ENCODE data around the gene CLP1.
"Not testable (repeated sequence)": the region's sequence is repeated elsewhere in the genome, so short reads cannot be mapped to it uniquely, and the experiment has no call there.

Gene CLP1

GRCh38 chr11:57667117-57667735 lies 9.7 kb downstream of the CLP1 start:
- peak; percentile 99 for DNase-seq

- peak; percentile 99 for DNase-seq
Observed at GRCh38 chr11:57667736-57668433, 10.3 kb downstream of the CLP1 start, which contains the start of gene ZDHHC5. Gene ZDHHC5 (plus strand): TSS chr11:57668114. CDS start chr11:57673091, 4,977 bp downstream.

GRCh38 chr11:57668434-57668782 lies 10.8 kb downstream of the CLP1 start:
- no peak for DNase-seq

GRCh38 chr11:57674251-57674650 lies 16.7 kb downstream of the CLP1 start:
- DNase-seq: no peak

GRCh38 chr11:57675176-57675941 lies 17.8 kb downstream of the CLP1 start:
- no peak for DNase-seq

GRCh38 chr11:57679396-57679795 lies 21.8 kb downstream of the CLP1 start:
- DNase-seq: no peak

- DNase-seq: no peak
Observed at GRCh38 chr11:57680552-57680874, 23.0 kb downstream of the CLP1 start.

- DNase-seq: no peak
Observed at GRCh38 chr11:57681168-57681567, 23.6 kb downstream of the CLP1 start.

- DNase-seq: not testable (repeated sequence)
Observed at GRCh38 chr11:57690474-57690873, 32.9 kb downstream of the CLP1 start.

- DNase-seq: no peak
Observed at GRCh38 chr11:57698843-57699365, 41.3 kb downstream of the CLP1 start.

GRCh38 chr11:57699813-57700212 lies 42.3 kb downstream of the CLP1 start:
- DNase-seq: no peak

- DNase-seq: no peak
Observed at GRCh38 chr11:57700425-57700824, 42.9 kb downstream of the CLP1 start.

- no peak for DNase-seq
Observed at GRCh38 chr11:57703341-57703740, 45.8 kb downstream of the CLP1 start.

GRCh38 chr11:57704932-57705331 lies 47.4 kb downstream of the CLP1 start:
- no peak for DNase-seq

- not testable (repeated sequence) for DNase-seq
Observed at GRCh38 chr11:57705432-57705831, 47.9 kb downstream of the CLP1 start.

- no peak for DNase-seq
Observed at GRCh38 chr11:57709802-57710367, 52.3 kb downstream of the CLP1 start.
